Stimulated activated naive CD8-positive, alpha-beta T cell treated with anti-CD3 and anti-CD28 coated beads, Interleukin-15, amount 100 ng/mL, for 72 hours (primary cell): Measurements from ENCODE around the gene WBP2.
A peak's percentile ranks its signal among the peaks of the same experiment; 100 is the strongest.
"Not testable (repeated sequence)": the region's sequence is repeated elsewhere in the genome, so short reads cannot be mapped to it uniquely, and the experiment has no call there.

Source experiments
- ATAC-seq: fragments of 150-1000 bp; cut with Tn5 transposase; 2 replicates; pipeline ENCODE4 v1.10.0; 2021; ENCODE audit warnings: mild to moderate bottlenecking, moderate library complexity
- DNase-seq, 2 donors: peaks; one replicate each; pipeline ENCODE4 v3.0.0; 2021 to 2022
- H3K27ac Mint-ChIP-seq, 2 donors: one replicate each; pipeline ENCODE4 v1.8.0; 2022; ENCODE audit warnings: mild to moderate bottlenecking in 2 of 2, mixed read lengths in 2 of 2, moderate library complexity in 2 of 2
- H3K27me3 Mint-ChIP-seq: one replicate; pipeline ENCODE4 v1.8.0; 2022; ENCODE audit warnings: mixed read lengths
- H3K4me1 Mint-ChIP-seq: one replicate; pipeline ENCODE4 v1.8.0; 2022; ENCODE audit warnings: mild to moderate bottlenecking, mixed read lengths
- H3K4me3 Mint-ChIP-seq, 2 donors: one replicate each; pipeline ENCODE4 v1.8.0; 2022; ENCODE audit warnings: mild to moderate bottlenecking in 2 of 2, mixed read lengths in 2 of 2, moderate library complexity in 1 of 2
- H3K9me3 Mint-ChIP-seq, 2 donors: one replicate each; pipeline ENCODE4 v1.8.0; 2022; ENCODE audit warnings: mixed read lengths in 2 of 2

Gene WBP2

GRCh38 chr17:75812096-75813013 is 42.8 kb downstream of the WBP2 start:
- H3K4me1 Mint-ChIP-seq = peaks cover 8% of the 10 kb centered on the region
- ATAC-seq = no peak
- H3K9me3 Mint-ChIP-seq = no peaks in the 10 kb centered on the region
- no peak overlapping the region for H3K27ac Mint-ChIP-seq
- no peak overlapping the region for H3K4me3 Mint-ChIP-seq
- DNase-seq = no peak
- no peaks in the 10 kb centered on the region for H3K27me3 Mint-ChIP-seq

- no peak for DNase-seq
- H3K4me3 Mint-ChIP-seq = no peak overlapping the region
- H3K27ac Mint-ChIP-seq = no peak overlapping the region
- H3K4me1 Mint-ChIP-seq = peaks cover 8% of the 10 kb centered on the region
- no peaks in the 10 kb centered on the region for H3K9me3 Mint-ChIP-seq
- H3K27me3 Mint-ChIP-seq = no peaks in the 10 kb centered on the region
- no peak for ATAC-seq
These were observed 44.0 kb downstream of the WBP2 start for GRCh38 chr17:75811174-75811573.

- H3K4me3 Mint-ChIP-seq, H3K27me3 Mint-ChIP-seq, H3K9me3 Mint-ChIP-seq, H3K4me1 Mint-ChIP-seq, DNase-seq, ATAC-seq, H3K27ac Mint-ChIP-seq: not testable (repeated sequence)
These were observed 44.4 kb downstream of the WBP2 start for GRCh38 chr17:75810756-75811155.

- Mint-ChIP-seq H3K4me3 (no peak overlapping the region), H3K4me1 (peaks cover 8% of the 10 kb centered on the region), H3K9me3 (no peaks in the 10 kb centered on the region), H3K27ac (no peak overlapping the region), H3K27me3 (no peaks in the 10 kb centered on the region)
- ATAC-seq (no peak), DNase-seq (no peak)
These were observed 44.9 kb downstream of the WBP2 start for GRCh38 chr17:75810216-75810615.

- DNase-seq (no peak), ATAC-seq (no peak)
- Mint-ChIP-seq H3K27me3 (no peaks in the 10 kb centered on the region), H3K4me3 (no peak overlapping the region), H3K27ac (no peak overlapping the region), H3K4me1 (peaks cover 8% of the 10 kb centered on the region), H3K9me3 (no peaks in the 10 kb centered on the region)
These were observed 45.5 kb downstream of the WBP2 start for GRCh38 chr17:75809631-75810111.

- H3K4me3 Mint-ChIP-seq = no peak overlapping the region
- H3K27me3 Mint-ChIP-seq = no peaks in the 10 kb centered on the region
- peaks cover 10% of the 10 kb centered on the region for H3K4me1 Mint-ChIP-seq
- ATAC-seq (no peak), DNase-seq (no peak)
- no peaks in the 10 kb centered on the region for H3K9me3 Mint-ChIP-seq
- H3K27ac Mint-ChIP-seq = peak overlapping the region in 1 of 2 donors; percentile 75
These were observed 46.1 kb downstream of the WBP2 start for GRCh38 chr17:75808905-75809621.

- Mint-ChIP-seq H3K27me3 (no peaks in the 10 kb centered on the region), H3K4me3 (no peak overlapping the region), H3K9me3 (no peaks in the 10 kb centered on the region), H3K27ac (peak overlapping the region; percentile 75 to 80), H3K4me1 (peaks cover 15% of the 10 kb centered on the region)
- ATAC-seq = no peak
- no peak for DNase-seq
These were observed 46.6 kb downstream of the WBP2 start for GRCh38 chr17:75808549-75808904.

GRCh38 chr17:75807861-75808260 is 47.3 kb downstream of the WBP2 start:
- DNase-seq = no peak
- Mint-ChIP-seq H3K4me1 (peaks cover 19% of the 10 kb centered on the region), H3K4me3 (no peak overlapping the region), H3K9me3 (no peaks in the 10 kb centered on the region), H3K27me3 (no peaks in the 10 kb centered on the region), H3K27ac (peak overlapping the region in 1 of 2 donors; percentile 64)
- ATAC-seq = no peak

- ATAC-seq = no peak
- Mint-ChIP-seq H3K4me1 (peaks cover 19% of the 10 kb centered on the region), H3K4me3 (no peak overlapping the region), H3K9me3 (no peaks in the 10 kb centered on the region), H3K27me3 (no peaks in the 10 kb centered on the region), H3K27ac (peak overlapping the region in 1 of 2 donors; percentile 48)
- no peak for DNase-seq
These were observed 48.2 kb downstream of the WBP2 start for GRCh38 chr17:75806822-75807500.

- Mint-ChIP-seq H3K27ac (peak overlapping the region in 1 of 2 donors; percentile 85), H3K27me3 (no peaks in the 10 kb centered on the region), H3K4me1 (peaks cover 17% of the 10 kb centered on the region), H3K4me3 (no peak overlapping the region), H3K9me3 (no peaks in the 10 kb centered on the region)
- DNase-seq = no peak
- ATAC-seq = no peak
These were observed 51.3 kb downstream of the WBP2 start for GRCh38 chr17:75803883-75804282.

- H3K9me3 Mint-ChIP-seq = no peaks in the 10 kb centered on the region
- DNase-seq (no peak), ATAC-seq (no peak)
- no peak overlapping the region for H3K4me3 Mint-ChIP-seq
- H3K27me3 Mint-ChIP-seq = no peaks in the 10 kb centered on the region
- H3K4me1 Mint-ChIP-seq = peaks cover 11% of the 10 kb centered on the region
- no peak overlapping the region for H3K27ac Mint-ChIP-seq
These were observed 55.7 kb downstream of the WBP2 start for GRCh38 chr17:75799402-75799801.

- DNase-seq (no peak), ATAC-seq (no peak)
- H3K9me3 Mint-ChIP-seq = no peaks in the 10 kb centered on the region
- no peaks in the 10 kb centered on the region for H3K27me3 Mint-ChIP-seq
- H3K27ac Mint-ChIP-seq = no peak overlapping the region
- H3K4me1 Mint-ChIP-seq = peaks cover 17% of the 10 kb centered on the region
- no peak overlapping the region for H3K4me3 Mint-ChIP-seq
These were observed 59.1 kb downstream of the WBP2 start for GRCh38 chr17:75795820-75796607.
